Measurements from ENCODE around the gene OSBPL3. TPM values are rescaled to one million over a fixed set of nuclear protein-coding genes. Genes with fewer than 3 reads are reported as not detected.

The OSBPL3 gene
- total RNA-seq, 1 experiment from 2014 or later: 8.6 TPM

DNA sequence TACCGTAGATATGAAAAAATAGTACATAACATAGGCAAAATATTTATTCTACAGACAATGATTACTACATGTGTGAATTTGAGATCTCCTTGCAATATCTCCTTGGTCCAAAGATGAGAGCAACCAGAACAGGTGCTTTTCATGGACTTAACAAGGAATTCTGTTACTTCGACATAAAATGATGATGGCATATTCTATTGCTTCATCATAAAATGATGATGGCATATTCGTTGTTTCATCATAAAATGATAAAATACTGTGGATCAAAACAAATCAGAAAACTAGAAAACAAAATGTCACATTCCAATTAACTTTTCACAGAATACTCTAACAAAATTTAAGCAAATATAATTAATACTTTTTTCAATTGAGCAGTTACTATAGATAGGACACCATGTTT, 4.8 kb downstream of the OSBPL3 start:
- Histone ChIP-seq H3K23me2 (ENCODE audit: insufficient read length, low read depth, low read length, poor library complexity, severe bottlenecking) (peaks cover 8% of the 10 kb centered on the region), H3K27ac (ENCODE audit: insufficient read length, low read depth, low read length) (no peak overlapping the region), H3K14ac (ENCODE audit: insufficient read depth, low read length) (no peak overlapping the region), H2BK20ac (ENCODE audit: low read depth, low read length, poor library complexity, severe bottlenecking) (no peak overlapping the region), H3T11ph (ENCODE audit: low read length) (no peak overlapping the region), H3K4ac (ENCODE audit: low read depth, low read length) (no peak overlapping the region), H3K9ac (ENCODE audit: extremely low read depth, insufficient read length, low read length) (no peak overlapping the region), H4K20me1 (ENCODE audit: control insufficient read depth, insufficient read depth, insufficient read length) (no peaks in the 10 kb centered on the region), H2BK12ac (ENCODE audit: insufficient read length, low read depth, low read length) (no peak overlapping the region), H3K56ac (ENCODE audit: insufficient read length, low read depth, low read length) (no peak overlapping the region), H4K91ac (ENCODE audit: insufficient read length, low read depth, low read length) (no peak overlapping the region), H3K4me2 (ENCODE audit: insufficient read depth, insufficient read length, low read length) (no peak overlapping the region), H3K4me1 (ENCODE audit: insufficient read depth, low read length) (peaks cover 7% of the 10 kb centered on the region; the same call in 1 of the 2 replicates), H3K27me3 (ENCODE audit: insufficient read depth, low read length) (no peaks in the 10 kb centered on the region), H3K79me1 (ENCODE audit: insufficient read depth, low read depth, low read length, poor library complexity, severe bottlenecking) (no peaks in the 10 kb centered on the region), H4K5ac (ENCODE audit: insufficient read length, low read depth, low read length) (no peak overlapping the region), H2BK120ac (ENCODE audit: low read depth, low read length, poor library complexity, severe bottlenecking) (no peak overlapping the region), H2AK5ac (ENCODE audit: insufficient read length, low read length) (no peak overlapping the region), H4K8ac (replicated peaks; ENCODE audit: insufficient read length, low read depth, low read length) (no peak overlapping the region), H3K79me2 (ENCODE audit: insufficient read depth, low read length) (no peaks in the 10 kb centered on the region; the same call in 1 of the 2 replicates), H3K18ac (ENCODE audit: insufficient read length, low read depth, low read length) (no peak overlapping the region), H3K9me3 (ENCODE audit: control insufficient read depth, low read depth, low read length) (no peaks in the 10 kb centered on the region), H2BK15ac (ENCODE audit: low read depth, low read length) (no peak overlapping the region), H3K23ac (ENCODE audit: insufficient read length, low read depth, low read length) (no peak overlapping the region), H2AFZ (ENCODE audit: low read length) (no peak overlapping the region), H2BK5ac (ENCODE audit: insufficient read length, low read length) (no peak overlapping the region)
- no peak for DNase-seq
- no peak for TF ChIP-seq CTCF (conservative IDR thresholded peaks at IDR 0.05)
- Mint-ChIP-seq H3K36me3 (ENCODE audit: insufficient read depth in 1 of 3, low read depth in 3 of 3) (no peaks in the 10 kb centered on the region), H3K27me3 (ENCODE audit: low read depth) (peaks cover 8% of the 10 kb centered on the region), H3K27ac (no peak overlapping the region), H3K9me3 (no peaks in the 10 kb centered on the region; a peak in 1 of 5 replicates), H3K4me1 (peaks cover 41 to 50% of the 10 kb centered on the region in 2 experiments), H3K4me3 (no peak overlapping the region)
- WGBS (ENCODE audit: extremely low coverage, insufficient read length, low lambda C conversion rate): no CpG with 5 or more reads among the region's 3 CpGs

Data from H9 (cell line).